Heart left ventricle (tissue), 16 donors: ENCODE data around the gene SERPINH1. TPM values are rescaled to one million over a fixed set of nuclear protein-coding genes. Genes with fewer than 3 reads are reported as not detected.

ENCODE experiments used
- ATAC-seq, 4 donors: fragments of 200-7000 bp; cut with Tn5 transposase; one replicate each; pipeline ENCODE4 v1.9.1; 2020 to 2022; ENCODE audit warnings: moderate library complexity in 4 of 4, mild to moderate bottlenecking in 3 of 4, moderate number of reproducible peaks in 1 of 4
- DNase-seq, 5 donors: peaks; one replicate each; pipeline ENCODE4 v3.0.0-alpha.2; 2020
- H3K27ac ChIP-seq, 12 donors: fragments of 200-600 bp; sonication (generic) in 4 of 12; one replicate each; pipeline versions ENCODE4 v1.5.0 to v1.8.0; 2016 to 2022; ENCODE audit warnings: mild to moderate bottlenecking in 2 of 12
- H3K27me3 ChIP-seq, 9 donors: fragments of 200-600 bp; sonication (generic) in 2 of 9; one replicate each; pipeline versions ENCODE4 v1.5.1 to v1.8.0; 2016 to 2022; ENCODE audit warnings: mild to moderate bottlenecking in 3 of 9
- H3K36me3 ChIP-seq, 9 donors: fragments of 200-600 bp; sonication (generic) in 2 of 9; one replicate each; pipeline versions ENCODE4 v1.5.0 to v1.8.0; 2018 to 2022; ENCODE audit warnings: mild to moderate bottlenecking in 2 of 9
- H3K4me1 ChIP-seq, 12 donors: fragments of 200-600 bp; sonication (generic) in 4 of 12; one replicate each; pipeline versions ENCODE4 v1.5.0 to v1.8.0; 2016 to 2022; ENCODE audit warnings: mild to moderate bottlenecking in 3 of 12
- H3K4me3 ChIP-seq, 12 donors: fragments of 200-600 bp; sonication (generic) in 4 of 12; one replicate each; pipeline versions ENCODE4 v1.5.0 to v1.8.0; 2017 to 2022; ENCODE audit warnings: mild to moderate bottlenecking in 9 of 12, moderate library complexity in 4 of 12
- H3K9me3 ChIP-seq, 12 donors: fragments of 200-600 bp; sonication (generic) in 4 of 12; one replicate each; pipeline versions ENCODE4 v1.5.0 to v1.8.0; 2016 to 2022; ENCODE audit warnings: mild to moderate bottlenecking in 1 of 12
- POLR2A ChIP-seq, 2 donors: fragments of 450-650 bp; IDR thresholded peaks; one replicate each; pipeline ENCODE4 v1.6.1; 2017; ENCODE audit warnings: antibody characterized with exemption in 2 of 2, mild to moderate bottlenecking in 2 of 2, moderate library complexity in 2 of 2
- WGBS, 4 donors: extraction: QIAGEN DNeasy Blood & Tissue Kit in 2 of 4; methylation state at CpG; one replicate each; pipeline versions ENCODE4 v1.1.5 to v1.1.7; 2013 to 2018; 5-methylcytosine and 5-hydroxymethylcytosine counted together
- intact Hi-C, 10 donors: fragments of 100-400 bp; cut with DNase I; formaldehyde crosslinking; loops; one replicate each; pipeline versions ENCODE4 v1.11.1 to v1.14.2; 2022
- polyA plus RNA-seq, 2 donors: library from polyadenylated mRNA; stranded (reverse); fragments of 200-250 nt; gene quantifications; one replicate each; pipeline ENCODE4 v1.2.3, GENCODE V29; 2013
- total RNA-seq, 9 donors: library from RNA; depleted of rRNA in 2 of 9; stranded (reverse); fragments of >200 nt in 2 of 9; fragmentation: NEBNext Ultra II Directional in 3 of 9; extraction: Animal tissue kit (Norgen Biotek cat#: 25700) in 3 of 9; gene quantifications; one replicate each; pipeline versions ENCODE4 v1.1.0 to v1.2.4, GENCODE V29; 2016 to 2023
- TF ChIP-seq, protein P1 (sequence below), 12 donors: fragments of 200-600 bp; sonication (generic) in 4 of 12; IDR thresholded peaks; one replicate each; pipeline versions ENCODE4 v1.5.0 to v1.8.0; 2018 to 2022; ENCODE audit warnings: antibody characterized with exemption in 12 of 12, mild to moderate bottlenecking in 5 of 12
- donor health status: ischemic (EF 13 %, LVEDD 7.1; RV severe dilation, severe dysfunction).
- donor health status: healthy with polysubstance abuse.
- donor health status: DM: no; HTN: yes; CAD: no.
- donor health status: DM: no; HTN: no; CAD: no.
- donor health status: ischemic (EF 25% LVEDD 6.9; RV normal size, moderate dysfunction).
- donor health status: ischemic (EF 25% LVEDD 5.7; RV mildly dilated, moderate dysfunction).
- donor health status: healthy.
- donor health status: DM: yes; HTN: yes; CAD: no.
- donor health status: ischemic (EF 35%, LVEDD 5.7; RV mildly dilated, moderate dysfunction).
- donor health status: nonischemic (EF 11% LVEDD 7.7; RV severe dilation, severe dysfunction).
- donor health status: DM: yes; HTN: yes; CAD: no.
- donor health status: PGD.
- donor health status: ischemic (EF 29% LVEDD 5.4; RV normal size, mild dysfunction).
- donor health status: nonischemic (EF 23%, LVEDD 6.1; RV moderate dilation, normal function).

The SERPINH1 gene
- total and polyA plus RNA-seq, 11 donors = 32.5 to 211 (median 71.8) TPM

DNA sequence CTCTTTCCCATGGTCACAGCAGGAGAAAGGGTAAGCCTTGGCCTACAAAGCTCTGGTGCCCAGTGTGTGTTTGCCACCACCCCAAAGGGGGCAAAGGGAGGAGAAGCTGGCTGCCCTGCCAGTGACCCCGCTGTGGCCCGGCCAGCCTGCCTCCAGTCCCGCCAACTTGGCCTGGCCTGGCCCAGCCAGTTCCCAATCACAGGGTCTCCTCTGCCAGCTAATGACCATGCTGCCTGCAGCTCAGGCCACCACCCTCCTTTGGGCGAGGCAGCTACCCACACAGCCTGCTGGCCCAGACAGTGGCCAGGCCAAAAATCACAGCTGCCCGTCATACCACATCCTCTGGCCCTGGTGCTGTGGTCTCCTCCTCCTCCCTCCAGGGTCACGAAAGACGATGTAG, 41.4 kb upstream of the SERPINH1 start:
- Histone ChIP-seq H3K9me3 (peaks cover 0 to 3% (median 0%) of the 10 kb centered on the region in 12 donors), H3K4me1 (peaks cover 0 to 29% (median 12%) of the 10 kb centered on the region in 12 donors), H3K36me3 (no peaks in the 10 kb centered on the region), H3K27ac (no peak overlapping the region), H3K4me3 (no peak overlapping the region), H3K27me3 (no peaks in the 10 kb centered on the region)
- 63 to 93% (median 84%) methylated on average over 4 to 7 of the region's 7 CpGs for WGBS, 4 donors
- DNase-seq (no peak), ATAC-seq (no peak)
- TF ChIP-seq, protein P1, sequence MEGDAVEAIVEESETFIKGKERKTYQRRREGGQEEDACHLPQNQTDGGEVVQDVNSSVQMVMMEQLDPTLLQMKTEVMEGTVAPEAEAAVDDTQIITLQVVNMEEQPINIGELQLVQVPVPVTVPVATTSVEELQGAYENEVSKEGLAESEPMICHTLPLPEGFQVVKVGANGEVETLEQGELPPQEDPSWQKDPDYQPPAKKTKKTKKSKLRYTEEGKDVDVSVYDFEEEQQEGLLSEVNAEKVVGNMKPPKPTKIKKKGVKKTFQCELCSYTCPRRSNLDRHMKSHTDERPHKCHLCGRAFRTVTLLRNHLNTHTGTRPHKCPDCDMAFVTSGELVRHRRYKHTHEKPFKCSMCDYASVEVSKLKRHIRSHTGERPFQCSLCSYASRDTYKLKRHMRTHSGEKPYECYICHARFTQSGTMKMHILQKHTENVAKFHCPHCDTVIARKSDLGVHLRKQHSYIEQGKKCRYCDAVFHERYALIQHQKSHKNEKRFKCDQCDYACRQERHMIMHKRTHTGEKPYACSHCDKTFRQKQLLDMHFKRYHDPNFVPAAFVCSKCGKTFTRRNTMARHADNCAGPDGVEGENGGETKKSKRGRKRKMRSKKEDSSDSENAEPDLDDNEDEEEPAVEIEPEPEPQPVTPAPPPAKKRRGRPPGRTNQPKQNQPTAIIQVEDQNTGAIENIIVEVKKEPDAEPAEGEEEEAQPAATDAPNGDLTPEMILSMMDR (IDR thresholded peaks at IDR 0.05) = no peak
- TF ChIP-seq POLR2A (IDR thresholded peaks at IDR 0.05) = no peak
- intact Hi-C loops = loop anchor here in 2 of 10 donors (5.0 to 10.0 kb wide), 2 partner anchors 58 to 236 kb away; no protein-coding TSS in a partner anchor

DNA sequence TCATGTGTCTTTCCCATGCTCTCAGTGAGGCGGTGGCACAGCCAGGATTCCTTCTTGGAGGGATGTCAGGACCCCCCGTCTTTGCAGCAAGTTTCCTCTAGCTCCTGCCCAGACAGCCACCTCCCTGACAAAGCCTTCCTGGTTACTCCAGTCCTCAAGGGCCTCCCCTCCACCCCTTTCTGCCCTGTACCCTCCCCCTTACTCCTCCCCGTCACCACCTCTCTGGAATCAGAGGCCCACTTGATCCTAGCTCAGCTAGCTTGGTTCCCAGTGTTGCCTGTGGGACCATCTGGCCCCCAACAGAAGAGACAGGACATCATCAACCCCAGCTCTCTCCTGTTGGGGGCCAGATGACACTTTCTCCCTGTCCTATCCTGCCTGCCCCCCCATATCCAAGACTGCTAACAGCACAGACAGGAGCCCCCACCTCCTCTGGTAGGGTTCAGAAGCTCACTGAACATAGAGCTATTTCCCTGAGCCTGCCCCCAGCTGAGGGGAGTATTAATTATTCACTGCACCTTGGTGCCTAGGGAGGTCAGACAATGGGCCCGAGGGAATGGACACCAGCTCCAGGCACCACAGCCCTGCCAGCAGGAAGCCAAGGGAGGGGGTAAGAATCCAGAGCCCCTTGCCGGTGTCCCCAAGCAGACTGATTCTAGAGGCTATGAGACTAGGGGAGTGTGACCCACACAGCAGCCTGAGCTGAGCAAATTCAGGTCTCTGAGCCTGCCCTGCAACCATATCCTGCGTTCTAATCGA, 39.6 kb upstream of the SERPINH1 start:
- intact Hi-C loops = loop anchor here in 2 of 10 donors (5.0 to 10.0 kb wide), 2 partner anchors 60 to 238 kb away; no protein-coding TSS in a partner anchor
- no peaks in the 10 kb centered on the region for H3K9me3 ChIP-seq
- peaks cover 0 to 33% (median 16%) of the 10 kb centered on the region in 12 donors for H3K4me1 ChIP-seq
- H3K27ac ChIP-seq = no peak overlapping the region
- no peak overlapping the region for H3K4me3 ChIP-seq
- DNase-seq (no peak), ATAC-seq (no peak)
- TF ChIP-seq, protein P1 (IDR thresholded peaks at IDR 0.05) = no peak
- TF ChIP-seq POLR2A (IDR thresholded peaks at IDR 0.05) = no peak
- no peaks in the 10 kb centered on the region for H3K27me3 ChIP-seq
- 78 to 85% (median 81%) methylated on average over 7 of the region's 7 CpGs for WGBS, 4 donors
- H3K36me3 ChIP-seq = no peaks in the 10 kb centered on the region

DNA sequence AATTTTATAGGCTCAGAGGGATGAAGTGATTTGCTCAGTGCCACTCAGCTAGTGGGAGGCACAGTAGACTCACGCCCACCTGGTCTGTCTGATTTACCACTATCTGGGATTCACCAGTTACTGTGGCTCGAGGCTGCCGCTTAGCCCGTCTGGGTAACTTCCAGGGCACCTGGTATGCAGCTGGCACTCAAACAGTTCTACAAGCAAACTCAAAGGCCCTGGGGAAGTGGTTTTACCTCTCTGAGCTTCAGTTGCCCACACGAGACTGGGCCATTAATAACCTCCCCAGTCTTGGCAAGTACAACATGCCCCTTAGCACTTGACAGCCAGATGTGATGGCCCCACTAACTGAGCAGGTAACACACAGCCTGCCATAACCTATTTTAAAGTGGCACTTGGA, 38.9 kb upstream of the SERPINH1 start:
- intact Hi-C loops = loop anchor here in 2 of 10 donors (5.0 to 10.0 kb wide), 2 partner anchors 61 to 238 kb away; no protein-coding TSS in a partner anchor
- H3K27me3 ChIP-seq = no peaks in the 10 kb centered on the region
- no peak for DNase-seq
- H3K36me3 ChIP-seq = no peaks in the 10 kb centered on the region
- no peak overlapping the region for H3K4me3 ChIP-seq
- 77 to 94% (median 84%) methylated on average over 5 of the region's 5 CpGs for WGBS, 4 donors
- no peak overlapping the region for H3K27ac ChIP-seq
- peaks cover 0 to 33% (median 16%) of the 10 kb centered on the region in 12 donors for H3K4me1 ChIP-seq
- H3K9me3 ChIP-seq = no peaks in the 10 kb centered on the region
- TF ChIP-seq POLR2A (IDR thresholded peaks at IDR 0.05) = no peak
- TF ChIP-seq, protein P1 (IDR thresholded peaks at IDR 0.05) = no peak
- ATAC-seq = no peak
